HEK293 (cell line): ENCODE results near the gene AMPH.

Source experiments
- CTCF ChIA-PET: fragments of 350-600 bp; formaldehyde crosslinking; extraction: SDS; loops from one replicate; lab custom pipeline; 2021; ENCODE audit warnings: antibody characterized with exemption; lab: Yijun Ruan, JAX
- POLR2A ChIA-PET: fragments of 300-600 bp; formaldehyde crosslinking; extraction: SDS; loops from one replicate; lab custom pipeline; 2020; ENCODE audit warnings: antibody characterized with exemption, inconsistent platforms; lab: Yijun Ruan, JAX
- H3K27ac ChIP-seq: fragments of 200-500 bp; sonication (Bioruptor generic); 2 replicates; pipeline ENCODE4 v1.5.1; 2014; ENCODE audit warnings: low read depth, low read length, control low read depth, inconsistent platforms; ENCODE audit errors: extremely low read depth
- H3K36me3 ChIP-seq, 2 experiments: fragments of 200-500 bp in 1 of 2; sonication (Bioruptor generic) in 1 of 2; 1 replicate in 1 of 2; 2 replicates in 1 of 2; pipeline ENCODE4 v1.5.1; 2014 to 2017; ENCODE audit warnings: inconsistent platforms in 2 of 2, low read length in 2 of 2; ENCODE audit not compliant: control insufficient read depth in 2 of 2, insufficient read depth in 1 of 2
- H3K4me1 ChIP-seq: fragments of 200-500 bp; sonication (Bioruptor generic); 2 replicates; pipeline ENCODE4 v1.5.1; 2014; ENCODE audit warnings: mild to moderate bottlenecking, low read length, inconsistent platforms; ENCODE audit not compliant: control insufficient read depth, insufficient read depth
- H3K4me3 ChIP-seq: 2 replicates; pipeline ENCODE4 v1.5.1; 2011; ENCODE audit warnings: low read depth, mild to moderate bottlenecking, control low read depth, low read length, moderate library complexity
- H3K9me3 ChIP-seq: fragments of 200-500 bp; sonication (Bioruptor generic); 2 replicates; pipeline ENCODE4 v1.5.1; 2014; ENCODE audit warnings: low read depth, low read length, inconsistent platforms; ENCODE audit not compliant: control insufficient read depth, insufficient read depth
- BCL11B ChIP-seq: fragments of 450-650 bp; formaldehyde crosslinking; IDR thresholded peaks from 2 replicates; pipeline ENCODE4 v1.5.1; 2016; ENCODE audit warnings: low read depth, missing biosample characterization, missing genetic modification characterization
- GFI1B ChIP-seq: fragments of 450-650 bp; formaldehyde crosslinking; IDR thresholded peaks from 2 replicates; pipeline ENCODE4 v1.5.1; 2016; ENCODE audit warnings: missing biosample characterization, missing genetic modification characterization
- GLIS2 ChIP-seq: fragments of 450-650 bp; formaldehyde crosslinking; IDR thresholded peaks from 2 replicates; pipeline ENCODE4 v1.5.1; 2016; ENCODE audit warnings: missing biosample characterization, missing genetic modification characterization
- ZFP69B ChIP-seq: fragments of 450-650 bp; formaldehyde crosslinking; IDR thresholded peaks from 2 replicates; pipeline ENCODE4 v1.5.1; 2016; ENCODE audit warnings: missing biosample characterization, missing genetic modification characterization
- ZNF248 ChIP-seq: fragments of 450-650 bp; formaldehyde crosslinking; IDR thresholded peaks from 2 replicates; pipeline ENCODE4 v1.5.1; 2017; ENCODE audit warnings: missing biosample characterization, missing genetic modification characterization
- ZNF292 ChIP-seq: fragments of 450-650 bp; formaldehyde crosslinking; IDR thresholded peaks from 2 replicates; pipeline ENCODE4 v1.5.1; 2016; ENCODE audit warnings: low read depth, missing biosample characterization, missing genetic modification characterization, borderline replicate concordance
- ZNF335 ChIP-seq: fragments of 450-650 bp; formaldehyde crosslinking; conservative IDR thresholded peaks from 2 replicates; pipeline ENCODE4 v1.5.1; 2016; ENCODE audit warnings: missing biosample characterization, missing genetic modification characterization
- ZNF510 ChIP-seq: fragments of 450-650 bp; formaldehyde crosslinking; IDR thresholded peaks from 2 replicates; pipeline ENCODE4 v1.5.1; 2018; ENCODE audit warnings: mild to moderate bottlenecking, missing genetic modification characterization, missing biosample characterization; ENCODE audit not compliant: insufficient replicate concordance
- ZNF560 ChIP-seq: fragments of 450-650 bp; formaldehyde crosslinking; IDR thresholded peaks from 2 replicates; pipeline ENCODE4 v1.5.1; 2017; ENCODE audit warnings: missing biosample characterization, missing genetic modification characterization, borderline replicate concordance
- ZNF623 ChIP-seq: fragments of 450-650 bp; formaldehyde crosslinking; IDR thresholded peaks from 2 replicates; pipeline ENCODE4 v1.5.1; 2016; ENCODE audit warnings: missing biosample characterization, missing genetic modification characterization
- ZNF624 ChIP-seq: fragments of 450-650 bp; formaldehyde crosslinking; IDR thresholded peaks from 2 replicates; pipeline ENCODE4 v1.5.1; 2017; ENCODE audit warnings: missing biosample characterization, missing genetic modification characterization
- ZNF626 ChIP-seq: fragments of 450-650 bp; sonication (Bioruptor Pico); formaldehyde crosslinking; IDR thresholded peaks from 2 replicates; pipeline ENCODE4 v1.5.1; 2018; ENCODE audit warnings: missing biosample characterization, missing genetic modification characterization, inconsistent platforms
- ZNF629 ChIP-seq: fragments of 450-650 bp; formaldehyde crosslinking; IDR thresholded peaks from 2 replicates; pipeline ENCODE4 v1.5.1; 2017; ENCODE audit warnings: missing biosample characterization, missing genetic modification characterization
- ZNF768 ChIP-seq: fragments of 450-650 bp; formaldehyde crosslinking; IDR thresholded peaks from 2 replicates; pipeline ENCODE4 v1.5.1; 2018; ENCODE audit warnings: missing biosample characterization, mild to moderate bottlenecking, missing genetic modification characterization
- ZSCAN16 ChIP-seq: fragments of 450-650 bp; formaldehyde crosslinking; IDR thresholded peaks from 2 replicates; pipeline ENCODE4 v1.5.1; 2016; ENCODE audit warnings: missing biosample characterization, missing genetic modification characterization
- TF ChIP-seq, protein P1 (sequence below): fragments of 450-650 bp; IDR thresholded peaks from 2 replicates; pipeline ENCODE4 v1.5.1; 2018; ENCODE audit warnings: missing biosample characterization, mild to moderate bottlenecking, missing genetic modification characterization
- TF ChIP-seq, protein P2 (sequence below): fragments of 450-650 bp; formaldehyde crosslinking; IDR thresholded peaks from 2 replicates; pipeline ENCODE4 v1.5.1; 2016; ENCODE audit warnings: missing biosample characterization, missing genetic modification characterization
- TF ChIP-seq, protein P3 (sequence below): fragments of 450-650 bp; formaldehyde crosslinking; IDR thresholded peaks from 2 replicates; pipeline ENCODE4 v1.5.1; 2017; ENCODE audit warnings: missing biosample characterization, missing genetic modification characterization
- TF ChIP-seq, protein P4 (sequence below): fragments of 450-650 bp; formaldehyde crosslinking; IDR thresholded peaks from 2 replicates; pipeline ENCODE4 v1.5.1; 2016; ENCODE audit warnings: missing biosample characterization, missing genetic modification characterization, low read depth
- TF ChIP-seq, protein P5 (sequence below): fragments of 450-650 bp; formaldehyde crosslinking; IDR thresholded peaks from 2 replicates; pipeline ENCODE4 v1.5.1; 2016; ENCODE audit warnings: missing biosample characterization, missing genetic modification characterization

Gene AMPH

DNA sequence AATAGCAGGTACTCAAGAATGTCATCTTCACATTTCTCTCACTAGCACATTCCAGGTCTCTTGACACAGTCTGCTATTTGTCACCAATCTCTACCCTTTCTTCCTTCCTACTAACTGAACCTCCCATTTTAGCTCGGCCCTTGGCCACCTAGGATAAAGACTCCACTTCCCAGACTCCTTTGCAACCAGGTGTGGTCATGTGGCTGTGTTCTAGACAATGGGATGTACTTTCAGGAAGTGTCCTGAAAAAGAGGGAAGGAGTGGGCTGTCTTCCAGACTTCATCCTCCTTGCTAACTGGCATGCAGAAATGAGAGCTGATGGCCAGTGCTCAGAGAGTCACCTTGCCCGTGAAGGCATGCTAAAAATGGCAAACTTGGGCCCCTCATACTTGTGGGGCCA, 139.2 kb downstream of the AMPH start:
- Histone ChIP-seq H3K9me3 (no peaks in the 10 kb centered on the region), H3K4me3 (no peak overlapping the region), H3K27ac (no peak overlapping the region)
- POLR2A ChIA-PET, result no interaction called here
- TF ChIP-seq, protein P1, sequence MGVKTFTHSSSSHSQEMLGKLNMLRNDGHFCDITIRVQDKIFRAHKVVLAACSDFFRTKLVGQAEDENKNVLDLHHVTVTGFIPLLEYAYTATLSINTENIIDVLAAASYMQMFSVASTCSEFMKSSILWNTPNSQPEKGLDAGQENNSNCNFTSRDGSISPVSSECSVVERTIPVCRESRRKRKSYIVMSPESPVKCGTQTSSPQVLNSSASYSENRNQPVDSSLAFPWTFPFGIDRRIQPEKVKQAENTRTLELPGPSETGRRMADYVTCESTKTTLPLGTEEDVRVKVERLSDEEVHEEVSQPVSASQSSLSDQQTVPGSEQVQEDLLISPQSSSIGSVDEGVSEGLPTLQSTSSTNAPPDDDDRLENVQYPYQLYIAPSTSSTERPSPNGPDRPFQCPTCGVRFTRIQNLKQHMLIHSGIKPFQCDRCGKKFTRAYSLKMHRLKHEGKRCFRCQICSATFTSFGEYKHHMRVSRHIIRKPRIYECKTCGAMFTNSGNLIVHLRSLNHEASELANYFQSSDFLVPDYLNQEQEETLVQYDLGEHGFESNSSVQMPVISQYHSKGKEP (tag by site-specific recombination), result no peak
- TF ChIP-seq ZNF623 (tag by site-specific recombination) (no peak), ZNF248 (tag by site-specific recombination) (no peak), ZFP69B (no peak), BCL11B (no peak), ZNF624 (no peak), GLIS2 (tag by site-specific recombination) (no peak), ZNF629 (tag by site-specific recombination) (no peak), ZNF768 (tag by site-specific recombination) (no peak), ZNF292 (tag by site-specific recombination) (no peak), ZNF335 (tag by site-specific recombination) (no peak), ZSCAN16 (tag by site-specific recombination) (no peak), ZNF626 (tag by site-specific recombination) (no peak), ZNF560 (no peak), GFI1B (no peak), ZNF510 (tag by site-specific recombination) (no peak)
- TF ChIP-seq, protein P2, sequence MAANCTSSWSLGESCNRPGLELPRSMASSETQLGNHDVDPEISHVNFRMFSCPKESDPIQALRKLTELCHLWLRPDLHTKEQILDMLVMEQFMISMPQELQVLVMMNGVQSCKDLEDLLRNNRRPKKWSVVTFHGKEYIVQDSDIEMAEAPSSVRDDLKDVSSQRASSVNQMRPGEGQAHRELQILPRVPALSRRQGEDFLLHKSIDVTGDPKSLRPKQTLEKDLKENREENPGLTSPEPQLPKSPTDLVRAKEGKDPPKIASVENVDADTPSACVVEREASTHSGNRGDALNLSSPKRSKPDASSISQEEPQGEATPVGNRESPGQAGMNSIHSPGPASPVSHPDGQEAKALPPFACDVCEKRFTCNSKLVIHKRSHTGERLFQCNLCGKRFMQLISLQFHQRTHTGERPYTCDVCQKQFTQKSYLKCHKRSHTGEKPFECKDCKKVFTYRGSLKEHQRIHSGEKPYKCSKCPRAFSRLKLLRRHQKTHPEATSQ (tag by site-specific recombination), result no peak
- TF ChIP-seq, protein P3, sequence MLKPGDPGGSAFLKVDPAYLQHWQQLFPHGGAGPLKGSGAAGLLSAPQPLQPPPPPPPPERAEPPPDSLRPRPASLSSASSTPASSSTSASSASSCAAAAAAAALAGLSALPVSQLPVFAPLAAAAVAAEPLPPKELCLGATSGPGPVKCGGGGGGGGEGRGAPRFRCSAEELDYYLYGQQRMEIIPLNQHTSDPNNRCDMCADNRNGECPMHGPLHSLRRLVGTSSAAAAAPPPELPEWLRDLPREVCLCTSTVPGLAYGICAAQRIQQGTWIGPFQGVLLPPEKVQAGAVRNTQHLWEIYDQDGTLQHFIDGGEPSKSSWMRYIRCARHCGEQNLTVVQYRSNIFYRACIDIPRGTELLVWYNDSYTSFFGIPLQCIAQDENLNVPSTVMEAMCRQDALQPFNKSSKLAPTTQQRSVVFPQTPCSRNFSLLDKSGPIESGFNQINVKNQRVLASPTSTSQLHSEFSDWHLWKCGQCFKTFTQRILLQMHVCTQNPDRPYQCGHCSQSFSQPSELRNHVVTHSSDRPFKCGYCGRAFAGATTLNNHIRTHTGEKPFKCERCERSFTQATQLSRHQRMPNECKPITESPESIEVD (tag by site-specific recombination), result no peak
- TF ChIP-seq, protein P4, sequence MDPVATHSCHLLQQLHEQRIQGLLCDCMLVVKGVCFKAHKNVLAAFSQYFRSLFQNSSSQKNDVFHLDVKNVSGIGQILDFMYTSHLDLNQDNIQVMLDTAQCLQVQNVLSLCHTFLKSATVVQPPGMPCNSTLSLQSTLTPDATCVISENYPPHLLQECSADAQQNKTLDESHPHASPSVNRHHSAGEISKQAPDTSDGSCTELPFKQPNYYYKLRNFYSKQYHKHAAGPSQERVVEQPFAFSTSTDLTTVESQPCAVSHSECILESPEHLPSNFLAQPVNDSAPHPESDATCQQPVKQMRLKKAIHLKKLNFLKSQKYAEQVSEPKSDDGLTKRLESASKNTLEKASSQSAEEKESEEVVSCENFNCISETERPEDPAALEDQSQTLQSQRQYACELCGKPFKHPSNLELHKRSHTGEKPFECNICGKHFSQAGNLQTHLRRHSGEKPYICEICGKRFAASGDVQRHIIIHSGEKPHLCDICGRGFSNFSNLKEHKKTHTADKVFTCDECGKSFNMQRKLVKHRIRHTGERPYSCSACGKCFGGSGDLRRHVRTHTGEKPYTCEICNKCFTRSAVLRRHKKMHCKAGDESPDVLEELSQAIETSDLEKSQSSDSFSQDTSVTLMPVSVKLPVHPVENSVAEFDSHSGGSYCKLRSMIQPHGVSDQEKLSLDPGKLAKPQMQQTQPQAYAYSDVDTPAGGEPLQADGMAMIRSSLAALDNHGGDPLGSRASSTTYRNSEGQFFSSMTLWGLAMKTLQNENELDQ (tag by site-specific recombination), result no peak
- TF ChIP-seq, protein P5, sequence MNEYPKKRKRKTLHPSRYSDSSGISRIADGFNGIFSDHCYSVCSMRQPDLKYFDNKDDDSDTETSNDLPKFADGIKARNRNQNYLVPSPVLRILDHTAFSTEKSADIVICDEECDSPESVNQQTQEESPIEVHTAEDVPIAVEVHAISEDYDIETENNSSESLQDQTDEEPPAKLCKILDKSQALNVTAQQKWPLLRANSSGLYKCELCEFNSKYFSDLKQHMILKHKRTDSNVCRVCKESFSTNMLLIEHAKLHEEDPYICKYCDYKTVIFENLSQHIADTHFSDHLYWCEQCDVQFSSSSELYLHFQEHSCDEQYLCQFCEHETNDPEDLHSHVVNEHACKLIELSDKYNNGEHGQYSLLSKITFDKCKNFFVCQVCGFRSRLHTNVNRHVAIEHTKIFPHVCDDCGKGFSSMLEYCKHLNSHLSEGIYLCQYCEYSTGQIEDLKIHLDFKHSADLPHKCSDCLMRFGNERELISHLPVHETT (tag by site-specific recombination), result no peak
- TF ChIP-seq, all 188 proteins: peak for 0
- CTCF ChIA-PET, result interaction anchor here (0.9 kb wide), 1 partner anchor 168 kb away, joined by 3 read pairs; no protein-coding TSS in a partner anchor
- Histone ChIP-seq H3K4me1 (no peaks in the 10 kb centered on the region), H3K36me3 (no peaks in the 10 kb centered on the region)
